ENCODE measurements around the gene RAB3IL1.

The RAB3IL1 gene

GRCh38 chr11:61907282-61907681 lies 10.1 kb downstream of the RAB3IL1 start:
- H3K9me3 Mint-ChIP-seq = no peaks in the 10 kb centered on the region
- H3K4me3 Mint-ChIP-seq = no peak overlapping the region
- no peak overlapping the region for H3K27ac Mint-ChIP-seq
- H3K36me3 Mint-ChIP-seq (ENCODE audit: low read depth) = no peaks in the 10 kb centered on the region
- H3K27me3 Mint-ChIP-seq = peaks cover 4% of the 10 kb centered on the region
- H3K4me1 Mint-ChIP-seq (ENCODE audit: low read depth) = no peaks in the 10 kb centered on the region
- no peak for DNase-seq

GRCh38 chr11:61906522-61906909 lies 10.8 kb downstream of the RAB3IL1 start:
- H3K27ac Mint-ChIP-seq = no peak overlapping the region
- no peak overlapping the region for H3K4me3 Mint-ChIP-seq
- H3K36me3 Mint-ChIP-seq (ENCODE audit: low read depth) = no peaks in the 10 kb centered on the region
- DNase-seq = no peak
- H3K27me3 Mint-ChIP-seq = peaks cover 4% of the 10 kb centered on the region
- no peaks in the 10 kb centered on the region for H3K4me1 Mint-ChIP-seq (ENCODE audit: low read depth)
- H3K9me3 Mint-ChIP-seq = no peaks in the 10 kb centered on the region

DNA sequence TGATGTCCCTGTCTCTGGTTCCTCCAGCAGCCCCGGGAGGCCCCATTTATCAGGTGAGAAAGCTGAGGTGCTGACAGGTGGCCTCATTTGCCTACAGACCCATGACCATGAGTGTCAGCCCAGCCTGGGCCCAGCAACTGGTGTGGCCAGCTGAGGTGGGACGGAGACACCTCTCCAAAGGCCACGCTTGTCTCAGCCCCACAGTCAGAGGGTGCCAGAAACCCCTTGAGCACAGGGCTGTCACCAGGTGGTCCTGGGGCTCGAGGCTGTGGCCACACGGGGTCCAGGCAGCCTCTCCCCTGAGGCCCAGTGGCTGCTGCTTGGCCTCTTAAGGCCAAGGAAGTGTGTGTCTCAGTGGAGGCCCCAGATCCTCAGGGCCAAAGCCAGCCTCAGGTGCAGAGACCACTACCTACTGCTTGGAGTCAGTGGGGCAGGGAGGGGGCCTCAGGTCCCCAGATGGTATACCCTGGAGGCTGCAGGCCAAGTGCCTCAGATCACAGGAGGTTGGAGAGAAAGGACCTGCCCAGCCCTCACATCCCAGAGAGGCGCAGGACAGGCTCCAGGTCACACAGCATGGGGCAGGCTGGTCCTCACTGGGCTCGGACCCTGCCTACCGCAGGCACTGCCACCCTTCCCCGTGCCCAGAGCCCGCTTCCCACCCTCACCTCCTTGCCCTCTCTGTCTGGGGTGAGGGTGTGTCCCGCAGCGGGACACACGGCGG lies 11.4 kb downstream of the RAB3IL1 start:
- no peak overlapping the region for H3K27ac Mint-ChIP-seq

DNA sequence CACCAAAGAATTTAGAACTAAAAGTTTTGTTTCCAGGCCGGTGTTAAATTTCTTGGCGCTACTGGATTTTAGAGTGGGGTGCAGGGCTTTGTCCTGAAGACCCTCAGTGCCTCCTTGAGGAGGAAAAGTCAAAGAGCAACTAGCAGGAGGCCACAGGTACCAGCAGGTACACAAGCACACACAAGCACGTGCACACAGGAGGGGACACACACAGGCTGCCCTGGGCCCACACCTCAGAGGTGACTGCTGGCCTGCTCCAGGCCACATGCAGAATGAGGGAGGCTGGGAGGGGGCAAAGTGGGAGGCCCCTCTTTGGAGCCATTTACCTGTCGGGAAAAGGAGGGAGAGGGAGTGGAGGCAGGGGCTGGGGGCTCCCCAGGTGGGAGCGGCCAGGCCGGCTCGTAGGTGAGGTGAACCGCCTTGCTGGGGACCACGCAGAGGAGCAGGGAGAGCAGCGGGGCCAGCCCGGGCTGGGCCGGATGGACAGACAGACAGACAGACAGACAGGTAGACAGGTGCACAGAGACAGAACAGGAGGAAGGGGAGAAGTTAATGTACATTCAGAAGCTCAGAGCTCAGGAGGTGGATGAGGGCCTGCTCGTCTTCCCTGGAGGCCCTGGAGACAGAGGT lies 12.2 kb downstream of the RAB3IL1 start:
- no peaks in the 10 kb centered on the region for H3K36me3 Mint-ChIP-seq (ENCODE audit: low read depth)
- peaks cover 4% of the 10 kb centered on the region for H3K27me3 Mint-ChIP-seq
- H3K27ac Mint-ChIP-seq = no peak overlapping the region
- no peak for DNase-seq
- no peaks in the 10 kb centered on the region for H3K9me3 Mint-ChIP-seq
- no peaks in the 10 kb centered on the region for H3K4me1 Mint-ChIP-seq (ENCODE audit: low read depth)
- H3K4me3 Mint-ChIP-seq = no peak overlapping the region

More for the DNA sequence above, 11.4 kb downstream of the RAB3IL1 start:
- peaks cover 4% of the 10 kb centered on the region for H3K27me3 Mint-ChIP-seq
- H3K4me3 Mint-ChIP-seq = no peak overlapping the region
- no peak for DNase-seq
- H3K9me3 Mint-ChIP-seq = no peaks in the 10 kb centered on the region
- H3K36me3 Mint-ChIP-seq (ENCODE audit: low read depth) = no peaks in the 10 kb centered on the region
- no peaks in the 10 kb centered on the region for H3K4me1 Mint-ChIP-seq (ENCODE audit: low read depth)

GRCh38 chr11:61904539-61905048 lies 12.8 kb downstream of the RAB3IL1 start:
- H3K36me3 Mint-ChIP-seq (ENCODE audit: low read depth) = no peaks in the 10 kb centered on the region
- no peak overlapping the region for H3K4me3 Mint-ChIP-seq
- no peak for DNase-seq
- peaks cover 4% of the 10 kb centered on the region for H3K27me3 Mint-ChIP-seq
- no peaks in the 10 kb centered on the region for H3K9me3 Mint-ChIP-seq
- H3K27ac Mint-ChIP-seq = no peak overlapping the region
- no peaks in the 10 kb centered on the region for H3K4me1 Mint-ChIP-seq (ENCODE audit: low read depth)

DNA sequence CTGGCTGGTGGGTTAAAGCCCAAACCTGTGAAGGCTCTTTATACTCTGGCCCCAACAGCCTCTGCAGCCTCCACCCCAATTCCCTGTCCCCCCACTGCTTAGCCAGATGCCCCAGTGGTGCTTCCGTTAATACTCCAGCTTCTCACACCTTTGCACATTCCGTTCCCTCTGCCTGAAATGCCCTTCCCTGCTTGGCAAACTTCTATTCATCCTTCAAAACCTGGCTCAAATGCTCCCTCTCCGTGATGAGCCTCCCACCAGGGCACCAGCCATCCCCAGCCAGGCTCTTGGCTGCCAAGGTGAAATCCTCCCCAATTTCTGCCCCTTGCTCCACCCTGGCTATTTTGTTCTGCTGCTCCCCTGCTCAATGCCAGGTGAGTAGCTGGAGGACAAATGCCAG lies 13.5 kb downstream of the RAB3IL1 start:
- no peak overlapping the region for H3K27ac Mint-ChIP-seq
- H3K27me3 Mint-ChIP-seq = peaks cover 4% of the 10 kb centered on the region
- peaks cover 7% of the 10 kb centered on the region for H3K4me1 Mint-ChIP-seq (ENCODE audit: low read depth)
- DNase-seq = no peak
- no peaks in the 10 kb centered on the region for H3K9me3 Mint-ChIP-seq
- H3K4me3 Mint-ChIP-seq = no peak overlapping the region
- H3K36me3 Mint-ChIP-seq (ENCODE audit: low read depth) = no peaks in the 10 kb centered on the region

GRCh38 chr11:61902313-61902712 lies 15.1 kb downstream of the RAB3IL1 start:
- no peak for DNase-seq
- Mint-ChIP-seq H3K27me3 (peaks cover 4% of the 10 kb centered on the region), H3K27ac (no peak overlapping the region), H3K36me3 (ENCODE audit: low read depth) (no peaks in the 10 kb centered on the region), H3K9me3 (no peaks in the 10 kb centered on the region), H3K4me3 (no peak overlapping the region), H3K4me1 (ENCODE audit: low read depth) (peaks cover 8% of the 10 kb centered on the region)

DNA sequence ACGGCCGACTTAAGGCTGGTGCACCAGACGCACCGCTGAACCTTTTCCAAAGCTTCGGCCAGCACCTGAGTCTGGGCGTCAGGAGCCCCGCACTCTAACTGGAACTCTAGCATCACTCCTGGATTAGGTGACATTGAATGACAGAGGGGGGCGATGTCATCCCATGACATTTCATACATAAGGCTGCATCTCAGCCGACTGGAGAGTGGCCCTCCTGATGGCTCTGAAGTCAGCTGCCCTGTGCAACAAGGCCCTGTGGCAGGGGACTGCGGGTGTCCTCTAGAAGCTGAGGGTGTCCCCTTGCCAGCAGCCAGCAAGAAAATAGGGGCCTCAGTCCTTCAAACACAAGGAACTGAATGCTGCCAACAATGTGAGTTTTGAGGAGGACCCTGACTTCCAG lies 16.0 kb downstream of the RAB3IL1 start:
- peaks cover 4% of the 10 kb centered on the region for H3K27me3 Mint-ChIP-seq
- DNase-seq = no peak
- peaks cover 8% of the 10 kb centered on the region for H3K4me1 Mint-ChIP-seq (ENCODE audit: low read depth)
- H3K36me3 Mint-ChIP-seq (ENCODE audit: low read depth) = no peaks in the 10 kb centered on the region
- H3K4me3 Mint-ChIP-seq = no peak overlapping the region
- H3K27ac Mint-ChIP-seq = no peak overlapping the region
- no peaks in the 10 kb centered on the region for H3K9me3 Mint-ChIP-seq

DNA sequence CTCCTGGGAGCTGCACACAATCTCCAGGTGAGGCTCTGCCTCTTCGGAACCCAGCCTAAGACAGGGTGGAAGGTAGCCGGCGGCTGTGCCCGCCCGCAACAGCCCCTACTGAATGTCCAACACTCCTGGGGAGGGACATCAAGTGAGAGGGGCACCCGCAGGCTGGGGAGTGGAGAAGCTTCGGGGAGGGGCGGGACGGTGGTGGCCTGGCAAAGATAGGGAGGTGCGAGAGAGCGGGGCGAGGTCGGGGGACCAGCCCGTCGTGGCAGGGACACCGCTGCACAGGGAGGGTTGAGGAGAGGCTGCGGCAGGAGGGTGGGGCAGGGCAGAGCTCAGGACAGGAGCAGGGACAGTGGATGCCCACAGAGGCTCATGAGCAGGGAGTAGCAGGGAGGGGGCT lies 17.1 kb downstream of the RAB3IL1 start:
- Mint-ChIP-seq H3K27me3 (peaks cover 4% of the 10 kb centered on the region), H3K4me3 (no peak overlapping the region), H3K9me3 (no peaks in the 10 kb centered on the region), H3K4me1 (ENCODE audit: low read depth) (peaks cover 8% of the 10 kb centered on the region), H3K27ac (no peak overlapping the region), H3K36me3 (ENCODE audit: low read depth) (no peaks in the 10 kb centered on the region)
- no peak for DNase-seq

GRCh38 chr11:61899146-61899841 lies 18.1 kb downstream of the RAB3IL1 start:
- Mint-ChIP-seq H3K27me3 (peaks cover 4% of the 10 kb centered on the region), H3K4me1 (ENCODE audit: low read depth) (peaks cover 8% of the 10 kb centered on the region), H3K9me3 (no peaks in the 10 kb centered on the region), H3K36me3 (ENCODE audit: low read depth) (no peaks in the 10 kb centered on the region), H3K27ac (no peak overlapping the region), H3K4me3 (no peak overlapping the region)
- DNase-seq = peak; percentile 96

- DNase-seq = peak; percentile 34
- H3K36me3 Mint-ChIP-seq (ENCODE audit: low read depth) = no peaks in the 10 kb centered on the region
- no peak overlapping the region for H3K4me3 Mint-ChIP-seq
- no peaks in the 10 kb centered on the region for H3K27me3 Mint-ChIP-seq
- H3K9me3 Mint-ChIP-seq = no peaks in the 10 kb centered on the region
- no peak overlapping the region for H3K27ac Mint-ChIP-seq
- H3K4me1 Mint-ChIP-seq (ENCODE audit: low read depth) = peaks cover 10% of the 10 kb centered on the region
Measured at GRCh38 chr11:61898247-61898582, 19.2 kb downstream of the RAB3IL1 start.

DNA sequence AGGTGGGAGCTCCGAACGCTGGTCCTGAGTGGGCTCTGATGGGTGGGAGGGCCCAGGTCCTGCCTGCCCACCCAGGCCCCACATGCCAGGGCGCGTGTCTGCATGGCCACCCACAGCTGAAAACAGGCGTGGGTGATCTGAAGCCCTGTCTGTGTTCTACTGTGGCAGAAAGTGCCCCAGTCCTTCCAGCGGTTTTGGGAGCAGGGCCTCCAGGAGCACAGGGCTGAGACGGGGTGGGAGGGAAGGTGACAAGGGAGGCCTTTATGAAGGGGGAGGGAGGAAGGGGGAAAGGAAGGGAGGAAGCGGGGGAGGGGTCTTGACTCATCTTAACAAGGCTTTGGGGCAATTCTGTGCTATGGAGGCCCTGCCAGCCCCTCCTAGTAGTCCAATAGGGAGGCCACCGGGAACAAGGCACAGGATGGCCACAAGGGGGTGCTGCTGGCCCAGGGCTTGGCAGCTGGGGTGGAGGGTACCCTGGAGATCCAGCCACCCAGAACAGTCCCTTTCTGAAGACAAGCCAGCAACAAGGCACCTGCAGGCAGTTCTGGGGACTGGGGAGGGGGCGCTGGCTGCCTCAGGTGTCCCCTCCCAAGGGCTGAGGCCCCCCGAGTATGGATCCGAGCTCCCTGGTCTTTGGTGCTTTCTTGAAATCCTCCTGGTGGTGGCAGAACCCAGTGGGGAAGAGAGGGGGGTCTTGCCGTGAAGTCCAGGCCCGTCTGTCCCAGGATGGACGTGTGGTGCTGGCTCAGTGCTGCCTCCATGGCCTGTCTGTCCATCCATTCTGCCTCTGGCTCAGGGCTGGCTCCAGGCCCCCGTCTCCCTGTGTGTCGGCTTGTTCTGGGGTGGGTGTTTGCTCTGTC lies 19.7 kb downstream of the RAB3IL1 start:
- H3K4me1 Mint-ChIP-seq (ENCODE audit: low read depth) = peaks cover 10% of the 10 kb centered on the region
- H3K4me3 Mint-ChIP-seq = no peak overlapping the region
- H3K27me3 Mint-ChIP-seq = no peaks in the 10 kb centered on the region
- no peaks in the 10 kb centered on the region for H3K36me3 Mint-ChIP-seq (ENCODE audit: low read depth)
- H3K27ac Mint-ChIP-seq = no peak overlapping the region
- no peaks in the 10 kb centered on the region for H3K9me3 Mint-ChIP-seq
- peak; percentile 85 for DNase-seq

GRCh38 chr11:61896665-61897386 lies 20.5 kb downstream of the RAB3IL1 start:
- H3K36me3 Mint-ChIP-seq (ENCODE audit: low read depth) = no peaks in the 10 kb centered on the region
- H3K27ac Mint-ChIP-seq = no peak overlapping the region
- peaks cover 10% of the 10 kb centered on the region for H3K4me1 Mint-ChIP-seq (ENCODE audit: low read depth)
- no peaks in the 10 kb centered on the region for H3K9me3 Mint-ChIP-seq
- peaks cover 5% of the 10 kb centered on the region for H3K27me3 Mint-ChIP-seq
- no peak overlapping the region for H3K4me3 Mint-ChIP-seq
- DNase-seq = no peak

- no peak overlapping the region for H3K27ac Mint-ChIP-seq
- no peaks in the 10 kb centered on the region for H3K36me3 Mint-ChIP-seq (ENCODE audit: low read depth)
- H3K4me3 Mint-ChIP-seq = no peak overlapping the region
- H3K9me3 Mint-ChIP-seq = no peaks in the 10 kb centered on the region
- H3K4me1 Mint-ChIP-seq (ENCODE audit: low read depth) = peaks cover 12% of the 10 kb centered on the region
- peaks cover 5% of the 10 kb centered on the region for H3K27me3 Mint-ChIP-seq
- DNase-seq = no peak
Measured at GRCh38 chr11:61895718-61896059, 21.7 kb downstream of the RAB3IL1 start.
